KBM-7 (cell line): ENCODE results near the gene PDPK1.
"Not testable (repeated sequence)": the region's sequence is repeated elsewhere in the genome, so short reads cannot be mapped to it uniquely, and the experiment has no call there.

Experiments used
- DNase-seq: peaks from one replicate; pipeline ENCODE4 v3.0.0-alpha.2; 2015
- in situ Hi-C: fragments of 300-500 bp; cut with MboI; formaldehyde crosslinking; loops from 2 replicates; pipeline ENCODE4 v1.14.3; 2020; ENCODE audit warnings: low sequenced_read_pairs, low pct_unique_long_range_greater_than_20kb, mixed read lengths

The PDPK1 gene

DNA sequence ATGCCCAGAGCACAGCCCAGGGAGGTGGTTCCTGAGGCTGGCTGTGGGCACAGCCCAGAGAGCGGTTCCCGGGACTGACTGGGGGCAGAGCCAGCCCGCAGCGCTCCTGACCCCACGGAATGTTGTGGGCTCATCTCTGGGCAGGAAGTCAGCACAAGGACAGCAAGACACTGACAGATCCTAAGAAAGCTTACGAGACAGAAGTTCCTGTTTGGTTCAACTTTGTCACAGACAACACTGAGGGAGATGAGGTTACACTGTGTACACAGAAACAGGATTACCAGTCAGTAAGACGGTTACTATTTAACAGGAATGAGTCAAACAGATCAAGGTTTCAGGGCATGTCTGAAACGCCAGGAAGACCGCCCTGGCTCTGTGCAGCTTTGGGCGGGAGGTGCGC lies 93.4 kb downstream of the PDPK1 start:
- DNase-seq, in situ Hi-C loops: not testable (repeated sequence)

GRCh38 chr16:2632291-2632690 lies 94.5 kb downstream of the PDPK1 start:
- in situ Hi-C loops = not testable (repeated sequence)

GRCh38 chr16:2639071-2639721 lies 101.4 kb downstream of the PDPK1 start:
- DNase-seq, in situ Hi-C loops: not testable (repeated sequence)

More at GRCh38 chr16:2632291-2632690, 94.5 kb downstream of the PDPK1 start:
- DNase-seq = not testable (repeated sequence)

- DNase-seq, in situ Hi-C loops: not testable (repeated sequence)
These were observed 101.9 kb downstream of the PDPK1 start for GRCh38 chr16:2639722-2640072.

GRCh38 chr16:2642561-2642960 lies 104.7 kb downstream of the PDPK1 start:
- DNase-seq, in situ Hi-C loops: not testable (repeated sequence)

DNA sequence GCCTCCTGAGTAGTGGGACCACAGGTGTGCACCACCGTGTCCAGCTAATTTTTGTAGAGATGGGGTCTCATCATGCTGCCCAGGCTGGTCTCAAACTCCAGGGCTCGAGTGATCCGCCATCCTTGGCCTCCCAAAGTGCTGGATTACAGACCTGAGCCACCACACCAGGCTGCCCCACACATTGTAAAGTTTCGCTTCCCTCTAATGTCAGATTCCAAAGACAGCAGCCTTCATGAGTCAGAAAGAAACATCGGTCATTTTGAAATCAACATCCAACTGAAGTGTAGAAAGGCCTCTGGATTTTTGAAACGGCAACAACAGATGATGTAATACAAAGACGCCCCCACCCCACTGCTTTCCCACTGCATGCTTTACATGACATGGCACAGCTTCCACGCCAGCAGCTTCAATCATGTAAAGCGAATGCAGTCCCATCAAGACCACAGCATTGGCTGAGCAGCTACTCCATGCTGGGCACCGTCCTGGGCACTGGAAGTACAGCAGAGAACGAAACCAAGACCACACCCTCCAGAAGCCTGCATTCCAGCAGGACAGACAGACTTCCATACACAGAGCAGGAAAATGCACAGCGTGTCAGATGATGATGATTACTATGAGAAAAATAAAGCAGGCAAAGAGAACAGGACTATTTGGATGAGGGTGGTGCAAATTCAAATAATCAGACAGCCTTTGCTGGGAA lies 107.1 kb downstream of the PDPK1 start:
- in situ Hi-C loops, DNase-seq: not testable (repeated sequence)

DNA sequence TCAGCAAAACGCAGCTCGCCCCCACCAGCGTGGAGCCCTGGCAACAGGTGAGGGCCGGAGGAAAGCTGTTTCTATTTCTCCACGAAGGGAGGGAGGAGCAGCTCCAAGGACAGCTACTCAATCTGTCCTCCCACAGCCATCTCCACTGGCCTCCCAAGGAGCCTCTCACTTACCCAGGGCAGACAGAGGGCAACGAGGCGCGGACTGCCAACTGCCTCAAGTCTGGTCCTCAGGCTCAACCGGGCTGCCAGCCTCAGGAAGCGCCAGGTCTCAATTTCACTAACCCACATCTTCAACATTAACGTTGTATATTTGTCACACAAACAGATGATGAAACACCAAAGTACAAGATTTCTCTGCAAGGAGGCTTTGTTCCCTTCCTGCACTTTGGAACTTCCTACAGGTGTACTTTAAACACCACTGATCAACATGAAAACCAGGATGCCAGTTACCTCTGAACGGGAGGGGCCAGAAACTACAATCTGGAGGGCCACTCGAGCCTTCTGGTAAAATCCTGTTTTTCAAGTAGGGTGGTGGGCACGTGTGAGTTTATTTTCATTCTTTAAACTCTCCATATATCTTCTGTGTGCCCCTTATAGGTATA lies 113.5 kb downstream of the PDPK1 start:
- not testable (repeated sequence) for DNase-seq
- in situ Hi-C loops = loop anchor here (25.0 kb wide), 1 partner anchor 364 kb away; no protein-coding TSS in a partner anchor
